Stimulated activated CD4-positive, alpha-beta T cell treated with anti-CD3 and anti-CD28 coated beads, Interleukin-1b, Interleukin-23, amount 100 ng/mL, for 24 hours (primary cell): ENCODE measurements around the gene LILRA5.
"Not testable (repeated sequence)": the region's sequence is repeated elsewhere in the genome, so short reads cannot be mapped to it uniquely, and the experiment has no call there.

Experiments
- DNase-seq, 4 experiments: peaks; one replicate each; pipeline ENCODE4 v3.0.0-alpha.2; 2020; ENCODE audit warnings: low read depth in 4 of 4, low spot score in 1 of 4

LILRA5 gene

GRCh38 chr19:54277111-54277615, 35.8 kb downstream of the LILRA5 start:
- not testable (repeated sequence) for DNase-seq

GRCh38 chr19:54275951-54276350, 37.0 kb downstream of the LILRA5 start:
- DNase-seq = no peak

GRCh38 chr19:54274516-54274915, 38.5 kb downstream of the LILRA5 start:
- DNase-seq = not testable (repeated sequence)

GRCh38 chr19:54273821-54274220, 39.1 kb downstream of the LILRA5 start:
- DNase-seq = no peak

- DNase-seq = not testable (repeated sequence)
Measured at GRCh38 chr19:54272181-54272580, 40.8 kb downstream of the LILRA5 start.

- DNase-seq = not testable (repeated sequence)
Measured at GRCh38 chr19:54271587-54271986, 41.4 kb downstream of the LILRA5 start.

GRCh38 chr19:54271106-54271505, 41.9 kb downstream of the LILRA5 start:
- no peak for DNase-seq

GRCh38 chr19:54268936-54269335, 44.0 kb downstream of the LILRA5 start:
- DNase-seq = no peak

- peak; percentile 34 to 60 (median 55) for DNase-seq
Measured at GRCh38 chr19:54266133-54266532, 46.8 kb downstream of the LILRA5 start.

GRCh38 chr19:54262470-54262869, 50.5 kb downstream of the LILRA5 start:
- DNase-seq = no peak

GRCh38 chr19:54262066-54262465, 50.9 kb downstream of the LILRA5 start:
- DNase-seq = no peak

- no peak for DNase-seq
Measured at GRCh38 chr19:54257116-54257480, 55.9 kb downstream of the LILRA5 start, which contains the start of gene LILRB5. Gene LILRB5, minus strand, starts transcription at chr19:54257273. Its CDS starts 80 bp downstream, at chr19:54257193.
